ENCODE data around the gene AGAP1.
A peak's percentile ranks its signal among the peaks of the same experiment; 100 is the strongest.

AGAP1 gene

GRCh38 chr2:236163471-236164200, 669.8 kb downstream of the AGAP1 start:
- H3K4me3 ChIP-seq (ENCODE audit: low read depth, low read length) = no peak overlapping the region
- TF ChIP-seq CTCF (IDR thresholded peaks at IDR 0.05; ENCODE audit: control insufficient read depth, extremely low read depth, insufficient read depth) = no peak
- DNase-seq (ENCODE audit: low read depth) = no peak

- H3K4me3 ChIP-seq (ENCODE audit: low read depth, low read length) = no peak overlapping the region
- TF ChIP-seq CTCF (IDR thresholded peaks at IDR 0.05; ENCODE audit: control insufficient read depth, extremely low read depth, insufficient read depth) = no peak
- no peak for DNase-seq (ENCODE audit: low read depth)
Observed at GRCh38 chr2:236164201-236164924, 670.5 kb downstream of the AGAP1 start.

GRCh38 chr2:236164925-236165841, 671.3 kb downstream of the AGAP1 start:
- no peak overlapping the region for H3K4me3 ChIP-seq (ENCODE audit: low read depth, low read length)
- no peak for TF ChIP-seq CTCF (IDR thresholded peaks at IDR 0.05; ENCODE audit: control insufficient read depth, extremely low read depth, insufficient read depth)
- no peak for DNase-seq (ENCODE audit: low read depth)

- no peak for TF ChIP-seq CTCF (IDR thresholded peaks at IDR 0.05; ENCODE audit: control insufficient read depth, extremely low read depth, insufficient read depth)
- H3K4me3 ChIP-seq (ENCODE audit: low read depth, low read length) = no peak overlapping the region
- DNase-seq (ENCODE audit: low read depth) = no peak
Observed at GRCh38 chr2:236165842-236166795, 672.3 kb downstream of the AGAP1 start.

- no peak for DNase-seq (ENCODE audit: low read depth)
- H3K4me3 ChIP-seq (ENCODE audit: low read depth, low read length) = peak overlapping the region; percentile 48
- TF ChIP-seq CTCF (IDR thresholded peaks at IDR 0.05; ENCODE audit: control insufficient read depth, extremely low read depth, insufficient read depth) = no peak
Observed at GRCh38 chr2:236166796-236167296, 673.0 kb downstream of the AGAP1 start.
